ENCODE data around the gene SH3BP4.

DNA sequence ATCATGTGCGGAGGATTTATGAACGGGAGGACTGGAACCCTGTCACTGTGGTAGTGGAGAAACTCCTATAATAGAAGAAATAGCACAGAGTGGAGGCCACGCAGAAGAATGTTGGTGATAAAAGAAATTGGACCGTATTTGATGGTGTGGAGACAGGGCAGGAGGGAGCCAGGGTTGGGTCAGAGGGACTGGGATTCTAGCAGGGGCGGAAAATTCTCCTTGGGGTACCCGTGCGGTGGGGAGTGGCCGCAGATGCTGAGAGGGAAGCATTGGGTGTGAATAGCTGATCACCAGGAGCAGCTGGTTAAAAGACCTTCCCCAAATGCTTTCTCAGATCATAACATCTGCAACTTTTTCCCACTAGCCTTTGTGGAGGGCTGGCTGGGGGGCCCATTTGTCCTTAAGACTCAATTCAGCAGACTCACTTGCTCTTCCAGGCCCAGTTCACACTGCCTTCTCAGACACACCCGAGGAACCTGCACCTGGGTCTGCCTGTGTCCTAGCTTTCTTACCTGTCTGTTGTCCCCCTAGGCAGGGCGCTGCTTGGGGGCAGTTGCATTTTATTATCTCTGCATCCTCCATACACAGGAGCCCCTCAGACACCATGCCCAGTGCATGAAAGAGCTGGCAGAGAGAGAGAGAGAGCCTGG, 7.1 kb downstream of the SH3BP4 start:
- no peak for TF ChIP-seq EZH2phosphoT487 (IDR thresholded peaks at IDR 0.05; ENCODE audit: insufficient read depth, low read depth)
- TF ChIP-seq EZH2 (IDR thresholded peaks at IDR 0.05; ENCODE audit: insufficient read depth, poor library complexity, severe bottlenecking), result no peak

Data from GM23248 (cell line).